ENCODE measurements around the gene HORMAD1. TPM values are rescaled to one million over a fixed set of nuclear protein-coding genes. Genes with fewer than 3 reads are reported as not detected.
A peak's percentile ranks its signal among the peaks of the same experiment; 100 is the strongest.
"Not testable (repeated sequence)": the region's sequence is repeated elsewhere in the genome, so short reads cannot be mapped to it uniquely, and the experiment has no call there.

Gene HORMAD1
- total RNA-seq, 2 experiments from 2014 or later: 0.62 to 0.69 TPM

GRCh38 chr1:150688763-150689162 is 31.9 kb downstream of the HORMAD1 start:
- DNase-seq: no peak
- POLR2A ChIA-PET: no interaction called here
- peaks cover 17% of the 10 kb centered on the region for H3K36me3 Mint-ChIP-seq

DNA sequence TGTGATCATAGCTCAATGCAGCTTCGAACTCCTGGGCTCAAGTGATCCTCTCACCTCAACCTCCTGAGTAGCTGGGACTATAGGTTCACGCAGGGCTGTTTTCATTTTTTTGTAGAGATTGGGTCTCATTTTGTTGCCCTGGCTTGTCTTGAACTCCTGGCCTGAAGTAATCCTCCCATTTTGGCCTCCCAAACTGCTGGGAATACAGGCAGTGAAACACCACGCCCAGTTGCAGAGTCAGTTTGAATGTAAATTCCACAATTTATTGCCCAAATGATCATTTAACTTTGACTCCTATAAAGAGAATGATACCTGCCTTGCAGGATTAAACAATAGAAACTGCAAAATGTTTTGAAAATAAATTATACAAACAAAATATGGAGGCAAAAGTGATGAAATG is 34.4 kb downstream of the HORMAD1 start:
- no peak for DNase-seq
- Mint-ChIP-seq H3K27me3 (no peaks in the 10 kb centered on the region), H3K27ac (no peak overlapping the region), H3K4me3 (no peak overlapping the region), H3K9me3 (no peaks in the 10 kb centered on the region), H3K4me1 (peaks cover 13% of the 10 kb centered on the region), H3K36me3 (peaks cover 14% of the 10 kb centered on the region)
- POLR2A ChIA-PET: interaction anchor here (0.6 to 0.9 kb wide), 2 partner anchors 11 to 115 kb away, joined by 3 read pairs; partner anchors contain the start of gene GOLPH3L
- no peak for ATAC-seq (ENCODE audit: low read depth)

More at GRCh38 chr1:150688763-150689162, 31.9 kb downstream of the HORMAD1 start:
- no peak overlapping the region for H3K4me3 Mint-ChIP-seq
- no peak overlapping the region for H3K27ac Mint-ChIP-seq
- peaks cover 12% of the 10 kb centered on the region for H3K4me1 Mint-ChIP-seq
- ATAC-seq (ENCODE audit: low read depth): no peak
- H3K9me3 Mint-ChIP-seq: no peaks in the 10 kb centered on the region
- no peaks in the 10 kb centered on the region for H3K27me3 Mint-ChIP-seq

DNA sequence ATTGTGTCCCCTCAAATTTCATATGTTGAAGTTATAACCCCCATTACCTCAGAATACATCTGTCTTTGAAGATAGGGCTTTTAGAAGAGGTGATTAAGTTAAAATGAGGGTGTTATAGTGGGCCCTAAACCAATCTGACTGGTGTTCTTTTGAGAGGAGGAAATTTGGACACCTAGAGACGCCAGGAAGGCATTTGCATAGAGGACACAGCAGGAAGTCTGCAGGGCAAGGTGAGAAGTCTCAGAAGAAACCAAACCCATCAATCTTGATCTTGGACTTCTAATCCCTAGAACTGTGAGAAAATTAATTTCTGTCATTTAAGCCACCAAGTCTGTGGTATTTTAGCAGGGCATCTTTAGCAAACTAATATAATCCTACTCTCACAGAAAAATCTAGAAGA is 36.8 kb downstream of the HORMAD1 start:
- Mint-ChIP-seq H3K4me1 (peaks cover 11% of the 10 kb centered on the region), H3K9me3 (no peaks in the 10 kb centered on the region), H3K36me3 (peaks cover 13% of the 10 kb centered on the region), H3K4me3 (peak overlapping the region; percentile 11), H3K27me3 (no peaks in the 10 kb centered on the region), H3K27ac (no peak overlapping the region)
- POLR2A ChIA-PET: interaction anchor here (0.8 to 1.2 kb wide), 3 partner anchors 46 to 196 kb away, joined by 3 to 4 read pairs (median 3); partner anchors contain the start of genes ENSA and TARS2
- ATAC-seq (ENCODE audit: low read depth) (peak; percentile 58), DNase-seq (no peak)

GRCh38 chr1:150678988-150679387 is 41.7 kb downstream of the HORMAD1 start:
- Mint-ChIP-seq H3K36me3 (peaks cover 12% of the 10 kb centered on the region), H3K4me3 (no peak overlapping the region), H3K4me1 (peaks cover 7% of the 10 kb centered on the region), H3K9me3 (no peaks in the 10 kb centered on the region), H3K27me3 (no peaks in the 10 kb centered on the region), H3K27ac (no peak overlapping the region)
- ATAC-seq (ENCODE audit: low read depth) (no peak), DNase-seq (no peak)
- POLR2A ChIA-PET: no interaction called here

- ATAC-seq (ENCODE audit: low read depth) (no peak), DNase-seq (no peak)
- H3K4me3 Mint-ChIP-seq: no peak overlapping the region
- no peaks in the 10 kb centered on the region for H3K9me3 Mint-ChIP-seq
- peaks cover 6% of the 10 kb centered on the region for H3K36me3 Mint-ChIP-seq
- H3K27ac Mint-ChIP-seq: no peak overlapping the region
- POLR2A ChIA-PET: interaction anchor here (0.6 kb wide), 1 partner anchor 185 kb away, joined by 6 read pairs; no protein-coding TSS in a partner anchor
- peaks cover 2% of the 10 kb centered on the region for H3K4me1 Mint-ChIP-seq
- H3K27me3 Mint-ChIP-seq: no peaks in the 10 kb centered on the region
Observed at GRCh38 chr1:150674881-150675280, 45.8 kb downstream of the HORMAD1 start.

GRCh38 chr1:150663321-150663720 is 57.4 kb downstream of the HORMAD1 start:
- ATAC-seq (ENCODE audit: low read depth) (no peak), DNase-seq (no peak)
- Mint-ChIP-seq H3K4me3 (no peak overlapping the region), H3K9me3 (no peaks in the 10 kb centered on the region), H3K4me1 (peaks cover 6% of the 10 kb centered on the region), H3K27me3 (no peaks in the 10 kb centered on the region), H3K27ac (no peak overlapping the region), H3K36me3 (peaks cover 25% of the 10 kb centered on the region)
- POLR2A ChIA-PET: no interaction called here

- H3K4me1 Mint-ChIP-seq: peaks cover 6% of the 10 kb centered on the region
- POLR2A ChIA-PET: no interaction called here
- no peak overlapping the region for H3K4me3 Mint-ChIP-seq
- no peak overlapping the region for H3K27ac Mint-ChIP-seq
- DNase-seq (no peak), ATAC-seq (ENCODE audit: low read depth) (no peak)
- H3K9me3 Mint-ChIP-seq: no peaks in the 10 kb centered on the region
- H3K36me3 Mint-ChIP-seq: peaks cover 24% of the 10 kb centered on the region
- no peaks in the 10 kb centered on the region for H3K27me3 Mint-ChIP-seq
Observed at GRCh38 chr1:150662811-150663210, 57.9 kb downstream of the HORMAD1 start.

- Mint-ChIP-seq H3K9me3 (no peaks in the 10 kb centered on the region), H3K27me3 (no peaks in the 10 kb centered on the region), H3K4me3 (no peak overlapping the region), H3K4me1 (peaks cover 6% of the 10 kb centered on the region), H3K27ac (no peak overlapping the region), H3K36me3 (peaks cover 19% of the 10 kb centered on the region)
- ATAC-seq (ENCODE audit: low read depth): no peak
- POLR2A ChIA-PET: no interaction called here
- no peak for DNase-seq
Observed at GRCh38 chr1:150661156-150661555, 59.5 kb downstream of the HORMAD1 start.

DNA sequence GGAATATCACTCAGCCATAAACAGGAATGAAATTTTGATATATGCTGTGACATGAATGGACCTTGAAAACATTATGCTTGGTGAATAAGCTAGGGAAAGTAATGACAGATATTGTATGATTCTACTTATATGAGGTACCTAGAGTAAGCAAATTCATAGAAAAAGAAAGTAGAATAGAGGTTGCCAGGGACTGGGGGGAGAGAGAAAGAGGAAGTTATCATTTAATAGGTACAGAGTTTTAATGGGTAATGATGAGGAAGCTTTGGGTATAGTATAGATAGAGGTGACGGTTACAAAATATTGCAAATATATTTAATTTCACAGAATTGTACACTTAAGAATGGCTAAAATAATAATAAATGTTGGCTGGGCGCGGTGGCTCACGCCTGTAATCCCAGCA is 60.1 kb downstream of the HORMAD1 start:
- POLR2A ChIA-PET: no interaction called here
- peaks cover 1% of the 10 kb centered on the region for H3K4me1 Mint-ChIP-seq
- H3K4me3 Mint-ChIP-seq: no peak overlapping the region
- no peaks in the 10 kb centered on the region for H3K9me3 Mint-ChIP-seq
- no peak overlapping the region for H3K27ac Mint-ChIP-seq
- H3K27me3 Mint-ChIP-seq: no peaks in the 10 kb centered on the region
- ATAC-seq (ENCODE audit: low read depth) (no peak), DNase-seq (no peak)
- peaks cover 15% of the 10 kb centered on the region for H3K36me3 Mint-ChIP-seq

DNA sequence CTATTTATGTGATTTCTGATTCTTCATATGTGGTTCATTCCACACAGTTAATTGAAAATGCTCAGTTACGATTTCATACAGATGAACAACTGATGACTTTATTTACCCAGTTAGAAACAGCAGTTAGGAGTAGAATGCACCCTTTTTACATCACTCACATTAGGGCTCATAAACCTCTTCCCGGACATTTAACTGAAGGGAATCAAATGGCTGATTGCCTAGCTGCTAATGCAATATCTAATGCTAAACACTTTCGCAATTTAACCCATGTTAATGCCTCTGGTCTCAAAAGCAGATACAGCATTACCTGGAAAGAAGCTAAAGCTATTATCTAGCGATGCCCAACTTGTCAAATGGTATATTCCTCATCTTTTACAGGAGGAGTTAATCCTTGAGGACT is 63.6 kb downstream of the HORMAD1 start:
- ATAC-seq (ENCODE audit: low read depth); DNase-seq; H3K4me3 Mint-ChIP-seq; H3K27me3 Mint-ChIP-seq; H3K27ac Mint-ChIP-seq; POLR2A ChIA-PET; H3K4me1 Mint-ChIP-seq; H3K9me3 Mint-ChIP-seq: not testable (repeated sequence)
- peaks cover 15% of the 10 kb centered on the region for H3K36me3 Mint-ChIP-seq

- DNase-seq; H3K27ac Mint-ChIP-seq; H3K9me3 Mint-ChIP-seq; H3K4me3 Mint-ChIP-seq; POLR2A ChIA-PET; H3K27me3 Mint-ChIP-seq; ATAC-seq (ENCODE audit: low read depth); H3K4me1 Mint-ChIP-seq: not testable (repeated sequence)
- peaks cover 12% of the 10 kb centered on the region for H3K36me3 Mint-ChIP-seq
Observed at GRCh38 chr1:150654635-150655034, 66.1 kb downstream of the HORMAD1 start.

DNA sequence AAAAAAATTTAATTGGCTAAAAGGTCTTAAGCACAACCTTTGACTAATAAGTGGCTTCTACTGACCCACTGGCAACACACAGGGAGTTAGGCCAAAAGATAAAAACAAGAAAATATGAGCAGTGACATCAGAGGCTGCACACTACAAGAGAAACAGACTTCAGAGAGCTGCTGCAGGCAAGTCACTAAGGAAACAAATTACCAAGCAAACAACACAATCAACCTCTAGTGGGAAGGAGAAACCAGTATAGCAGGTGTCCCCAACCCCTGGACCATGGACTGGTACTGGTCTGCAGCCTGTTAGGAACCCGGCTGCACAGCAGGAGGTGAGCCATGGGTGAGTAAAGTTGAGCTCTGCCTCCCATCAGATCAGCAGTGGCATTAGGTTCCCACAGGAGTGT is 70.5 kb downstream of the HORMAD1 start:
- Mint-ChIP-seq H3K27me3 (no peaks in the 10 kb centered on the region), H3K4me3 (no peak overlapping the region), H3K27ac (no peak overlapping the region), H3K4me1 (peaks cover 2% of the 10 kb centered on the region), H3K36me3 (peaks cover 9% of the 10 kb centered on the region), H3K9me3 (no peaks in the 10 kb centered on the region)
- ATAC-seq (ENCODE audit: low read depth): no peak
- POLR2A ChIA-PET: no interaction called here
- DNase-seq: no peak

DNA sequence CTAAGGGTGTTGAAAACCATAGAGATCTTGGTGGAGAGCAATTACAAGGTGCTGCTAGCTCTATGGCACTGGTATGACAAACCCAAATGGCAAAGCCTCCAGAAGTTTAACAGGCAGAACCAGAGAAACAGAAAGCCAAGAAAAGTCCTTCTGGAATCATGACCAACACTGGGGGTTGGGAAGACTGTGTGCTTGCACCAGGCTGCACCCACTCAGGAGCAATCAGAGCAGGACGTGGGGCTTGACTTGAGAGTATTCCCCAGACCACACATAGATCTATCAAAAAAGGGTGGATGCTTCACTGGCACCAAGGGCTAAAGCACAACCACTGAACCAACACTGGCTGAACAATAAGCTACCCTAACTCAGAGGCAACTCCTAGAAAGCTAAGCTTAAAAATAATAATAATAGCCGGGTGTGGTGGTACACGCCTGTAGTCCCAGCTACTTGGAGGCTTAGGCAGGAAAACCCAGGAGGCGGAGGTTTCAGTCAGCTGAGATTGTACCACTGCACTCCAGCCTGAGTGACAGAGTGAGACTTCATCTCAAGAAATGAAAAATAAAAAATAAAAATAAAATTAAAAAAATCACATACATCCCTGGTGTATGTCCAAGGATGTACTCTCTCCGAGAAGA is 71.1 kb downstream of the HORMAD1 start:
- Mint-ChIP-seq H3K27me3 (no peaks in the 10 kb centered on the region), H3K27ac (no peak overlapping the region), H3K9me3 (no peaks in the 10 kb centered on the region), H3K36me3 (peaks cover 9% of the 10 kb centered on the region), H3K4me1 (peaks cover 2% of the 10 kb centered on the region), H3K4me3 (no peak overlapping the region)
- DNase-seq (no peak), ATAC-seq (ENCODE audit: low read depth) (no peak)
- POLR2A ChIA-PET: no interaction called here

All from activated naive CD8-positive, alpha-beta T cell treated with anti-CD3 and anti-CD28 coated beads, Interleukin-2, amount 10 ng/mL, durations not matched to agents 7 days and 5 days (primary cell).